CD4-positive, alpha-beta T cell (primary cell): Measurements from ENCODE around the gene MTUS2. TPM values are rescaled to one million over a fixed set of nuclear protein-coding genes. Genes with fewer than 3 reads are reported as not detected.

Source experiments
- ATAC-seq: fragments of 200-7000 bp; cut with Tn5 transposase; one replicate; pipeline ENCODE4 v1.10.0; 2022; ENCODE audit warnings: mild to moderate bottlenecking; ENCODE audit not compliant: poor library complexity
- CTCF ChIA-PET: fragments of 350-600 bp; sonication (Branson Sonifier 250); formaldehyde crosslinking; loops from one replicate; lab custom pipeline; 2021; ENCODE audit warnings: antibody characterized with exemption, inconsistent platforms; lab: Charles Lee
- POLR2A ChIA-PET: fragments of 350-600 bp; sonication (Branson Sonifier 250); formaldehyde crosslinking; loops from one replicate; lab custom pipeline; 2021; ENCODE audit warnings: antibody characterized with exemption, inconsistent platforms; lab: Charles Lee
- DNase-seq, 14 experiments: peaks; one replicate each; pipeline ENCODE4 v3.0.0-alpha.2; 2013 to 2020; ENCODE audit warnings: mixed read lengths in 2 of 14
- H3K27ac ChIP-seq, 2 donors: one replicate each; pipeline versions ENCODE4 v1.5.1 to v1.7.0; 2013; ENCODE audit warnings: low read length in 2 of 2, low read depth in 1 of 2, mild to moderate bottlenecking in 1 of 2
- H3K27me3 ChIP-seq, 2 experiments: 1 replicate in 1 of 2; 2 replicates in 1 of 2; pipeline versions ENCODE4 v1.6.1 to v1.7.0; 2013; ENCODE audit warnings: low read length in 2 of 2, control low read depth in 1 of 2, mild to moderate bottlenecking in 1 of 2, moderate library complexity in 1 of 2; ENCODE audit not compliant: insufficient read depth in 2 of 2, control insufficient read depth in 1 of 2
- H3K36me3 ChIP-seq: one replicate; pipeline ENCODE4 v1.6.1; 2013; ENCODE audit warnings: low read length, control low read depth; ENCODE audit not compliant: insufficient read depth
- H3K4me1 ChIP-seq: one replicate; pipeline ENCODE4 v1.6.1; 2013; ENCODE audit warnings: low read length, control low read depth; ENCODE audit not compliant: insufficient read depth
- H3K4me3 ChIP-seq: one replicate; pipeline ENCODE4 v1.5.1; 2013; ENCODE audit warnings: mild to moderate bottlenecking, low read length, moderate library complexity
- H3K9me3 ChIP-seq, 2 experiments: 1 replicate in 1 of 2; 2 replicates in 1 of 2; pipeline versions ENCODE4 v1.6.1 to v1.7.0; 2013; ENCODE audit warnings: low read length in 2 of 2, mild to moderate bottlenecking in 2 of 2, control low read depth in 1 of 2, moderate library complexity in 1 of 2; ENCODE audit not compliant: control insufficient read depth in 1 of 2, insufficient read depth in 1 of 2
- H3K27ac Mint-ChIP-seq: one replicate; pipeline ENCODE4 v1.8.0; 2020; ENCODE audit warnings: mixed read lengths
- H3K27me3 Mint-ChIP-seq: one replicate; pipeline ENCODE4 v1.8.0; 2021; ENCODE audit warnings: mixed read lengths
- H3K36me3 Mint-ChIP-seq: one replicate; pipeline ENCODE4 v1.8.0; 2021; ENCODE audit warnings: low read depth, mixed read lengths
- H3K4me1 Mint-ChIP-seq: one replicate; pipeline ENCODE4 v1.8.0; 2021; ENCODE audit warnings: low read depth, mixed read lengths
- H3K4me3 Mint-ChIP-seq: one replicate; pipeline ENCODE4 v1.8.0; 2020; ENCODE audit warnings: mild to moderate bottlenecking, mixed read lengths
- H3K9me3 Mint-ChIP-seq: one replicate; pipeline ENCODE4 v1.8.0; 2020; ENCODE audit warnings: mixed read lengths
- intact Hi-C, 2 experiments: fragments of 100-400 bp; cut with DNase I in 1 of 2; cut with micrococcal nuclease in 1 of 2; formaldehyde crosslinking; loops; one replicate each; pipeline versions ENCODE4 v1.15.1 to v1.9.0; 2023 to 2025; cut with DNase I, micrococcal nuclease
- total RNA-seq, 174 experiments: library from RNA in 2 of 174; stranded (reverse) in 2 of 174; gene quantifications; one replicate each; pipeline ENCODE4 v1.2.3 and lab custom pipeline; 2021 to 2026
- TF ChIP-seq, protein P1 (sequence below): fragments of 200-600 bp; IDR thresholded peaks from one replicate; pipeline ENCODE4 v1.8.0; 2022; ENCODE audit warnings: antibody characterized with exemption, mild to moderate bottlenecking

The MTUS2 gene
- total RNA-seq, 2 experiments from 2014 or later: 0.38 to 0.81 TPM

DNA sequence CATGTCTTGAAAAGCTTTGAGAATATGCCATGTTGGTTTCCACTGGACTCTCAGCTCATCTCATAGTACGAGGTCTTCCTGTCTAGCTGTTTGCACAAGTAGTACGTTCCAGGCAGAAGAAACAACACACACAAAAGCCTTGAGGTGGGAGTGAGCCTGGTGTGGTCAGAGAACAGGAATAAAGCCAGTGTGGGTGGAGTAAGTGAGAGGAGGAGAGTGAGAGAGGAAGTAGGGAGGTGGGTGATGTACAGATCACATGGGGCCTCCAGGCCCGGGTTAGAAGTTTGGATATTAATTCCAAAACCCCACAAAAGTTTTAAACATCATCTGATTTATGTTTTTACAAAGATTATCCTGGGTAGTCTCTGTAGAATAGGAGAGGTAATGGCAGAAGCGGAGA is 230.6 kb downstream of the MTUS2 start:
- H3K4me1 ChIP-seq: peaks cover 3% of the 10 kb centered on the region
- DNase-seq (no peak), ATAC-seq (no peak)
- Mint-ChIP-seq H3K9me3 (peaks cover 7% of the 10 kb centered on the region), H3K27ac (no peak overlapping the region), H3K36me3 (no peaks in the 10 kb centered on the region), H3K27me3 (no peaks in the 10 kb centered on the region), H3K4me1 (no peaks in the 10 kb centered on the region), H3K4me3 (no peak overlapping the region)
- H3K27ac ChIP-seq: no peak overlapping the region
- intact Hi-C loops: no loop called here
- POLR2A ChIA-PET: no interaction called here
- CTCF ChIA-PET: no interaction called here
- no peak overlapping the region for H3K4me3 ChIP-seq
- H3K9me3 ChIP-seq: peaks cover 0 to 12% of the 10 kb centered on the region in 2 experiments
- no peaks in the 10 kb centered on the region for H3K27me3 ChIP-seq
- TF ChIP-seq, protein P1, sequence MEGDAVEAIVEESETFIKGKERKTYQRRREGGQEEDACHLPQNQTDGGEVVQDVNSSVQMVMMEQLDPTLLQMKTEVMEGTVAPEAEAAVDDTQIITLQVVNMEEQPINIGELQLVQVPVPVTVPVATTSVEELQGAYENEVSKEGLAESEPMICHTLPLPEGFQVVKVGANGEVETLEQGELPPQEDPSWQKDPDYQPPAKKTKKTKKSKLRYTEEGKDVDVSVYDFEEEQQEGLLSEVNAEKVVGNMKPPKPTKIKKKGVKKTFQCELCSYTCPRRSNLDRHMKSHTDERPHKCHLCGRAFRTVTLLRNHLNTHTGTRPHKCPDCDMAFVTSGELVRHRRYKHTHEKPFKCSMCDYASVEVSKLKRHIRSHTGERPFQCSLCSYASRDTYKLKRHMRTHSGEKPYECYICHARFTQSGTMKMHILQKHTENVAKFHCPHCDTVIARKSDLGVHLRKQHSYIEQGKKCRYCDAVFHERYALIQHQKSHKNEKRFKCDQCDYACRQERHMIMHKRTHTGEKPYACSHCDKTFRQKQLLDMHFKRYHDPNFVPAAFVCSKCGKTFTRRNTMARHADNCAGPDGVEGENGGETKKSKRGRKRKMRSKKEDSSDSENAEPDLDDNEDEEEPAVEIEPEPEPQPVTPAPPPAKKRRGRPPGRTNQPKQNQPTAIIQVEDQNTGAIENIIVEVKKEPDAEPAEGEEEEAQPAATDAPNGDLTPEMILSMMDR: no peak
- H3K36me3 ChIP-seq: no peaks in the 10 kb centered on the region

GRCh38 chr13:29059800-29060199 is 239.7 kb downstream of the MTUS2 start:
- Mint-ChIP-seq H3K36me3 (no peaks in the 10 kb centered on the region), H3K4me1 (no peaks in the 10 kb centered on the region), H3K27me3 (no peaks in the 10 kb centered on the region), H3K27ac (no peak overlapping the region), H3K9me3 (peaks cover 11% of the 10 kb centered on the region), H3K4me3 (no peak overlapping the region)
- H3K27ac ChIP-seq: no peak overlapping the region
- no peaks in the 10 kb centered on the region for H3K27me3 ChIP-seq
- CTCF ChIA-PET: no interaction called here
- POLR2A ChIA-PET: no interaction called here
- peaks cover 3% of the 10 kb centered on the region for H3K4me1 ChIP-seq
- DNase-seq: no peak
- peaks cover 12 to 17% of the 10 kb centered on the region in 2 experiments for H3K9me3 ChIP-seq
- no peak overlapping the region for H3K4me3 ChIP-seq
- H3K36me3 ChIP-seq: no peaks in the 10 kb centered on the region
- intact Hi-C loops: no loop called here
- ATAC-seq: no peak
- TF ChIP-seq, protein P1: no peak

DNA sequence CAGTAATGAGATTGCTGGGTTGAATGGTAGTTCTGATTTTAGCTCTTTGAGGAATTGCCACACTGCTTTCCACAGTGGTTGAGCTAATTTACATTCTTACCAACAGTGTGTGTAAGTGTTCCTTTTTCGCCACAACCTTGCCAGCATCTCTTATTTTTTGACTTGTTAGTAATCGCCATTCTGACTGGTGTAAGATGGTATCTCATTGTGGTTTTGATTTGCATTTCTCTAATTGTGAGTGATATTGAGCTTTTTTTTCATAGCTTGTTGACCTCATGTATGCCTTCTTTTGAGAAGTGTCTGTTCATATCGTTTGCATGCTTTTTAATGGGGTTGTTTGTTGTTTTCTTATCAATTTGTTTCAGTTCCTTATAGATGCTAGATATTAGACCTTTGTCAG is 245.0 kb downstream of the MTUS2 start:
- intact Hi-C loops: no loop called here

More for the DNA sequence above, 245.0 kb downstream of the MTUS2 start:
- no peak for ATAC-seq
- H3K27me3 Mint-ChIP-seq: no peaks in the 10 kb centered on the region
- TF ChIP-seq, protein P1: no peak
- H3K27me3 ChIP-seq: no peaks in the 10 kb centered on the region
- no peaks in the 10 kb centered on the region for H3K36me3 ChIP-seq
- H3K36me3 Mint-ChIP-seq: no peaks in the 10 kb centered on the region
- H3K27ac ChIP-seq: no peak overlapping the region
- H3K4me1 Mint-ChIP-seq: no peaks in the 10 kb centered on the region
- H3K4me3 Mint-ChIP-seq: no peak overlapping the region
- ChIA-PET POLR2A (no interaction called here), CTCF (no interaction called here)
- H3K9me3 Mint-ChIP-seq: peaks cover 4% of the 10 kb centered on the region
- H3K27ac Mint-ChIP-seq: no peak overlapping the region
- no peaks in the 10 kb centered on the region for H3K4me1 ChIP-seq
- H3K4me3 ChIP-seq: no peak overlapping the region
- peaks cover 0 to 1% of the 10 kb centered on the region in 2 experiments for H3K9me3 ChIP-seq
- no peak for DNase-seq
